GM19463 (cell line): Measurements from ENCODE around the gene TMEM86A.

ENCODE experiments used
- ATAC-seq: cut with Tn5 transposase; IDR thresholded peaks from one replicate; pipeline ENCODE4 v1.9.1; 2021; ENCODE audit warnings: mild to moderate bottlenecking, moderate library complexity; ENCODE audit not compliant: unreplicated experiment

The TMEM86A gene

DNA sequence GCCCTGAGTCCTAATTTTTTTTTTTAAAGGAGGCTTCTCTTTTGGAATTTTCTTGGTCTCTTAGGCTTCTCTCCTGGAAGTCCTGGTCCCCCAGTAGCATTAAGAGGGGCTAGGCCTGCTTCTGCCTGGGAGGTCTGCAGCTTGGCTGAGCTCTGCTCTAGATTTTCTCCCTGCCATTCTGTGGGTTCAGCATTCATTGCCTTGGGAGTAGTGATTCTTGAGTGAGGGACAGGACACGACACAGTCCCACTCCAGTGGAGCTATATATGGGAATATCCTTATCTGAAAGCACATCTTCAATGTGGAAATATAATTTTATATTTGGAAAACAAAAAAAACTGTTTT is 23.7 kb downstream of the TMEM86A start:
- peak; percentile 7 for ATAC-seq

DNA sequence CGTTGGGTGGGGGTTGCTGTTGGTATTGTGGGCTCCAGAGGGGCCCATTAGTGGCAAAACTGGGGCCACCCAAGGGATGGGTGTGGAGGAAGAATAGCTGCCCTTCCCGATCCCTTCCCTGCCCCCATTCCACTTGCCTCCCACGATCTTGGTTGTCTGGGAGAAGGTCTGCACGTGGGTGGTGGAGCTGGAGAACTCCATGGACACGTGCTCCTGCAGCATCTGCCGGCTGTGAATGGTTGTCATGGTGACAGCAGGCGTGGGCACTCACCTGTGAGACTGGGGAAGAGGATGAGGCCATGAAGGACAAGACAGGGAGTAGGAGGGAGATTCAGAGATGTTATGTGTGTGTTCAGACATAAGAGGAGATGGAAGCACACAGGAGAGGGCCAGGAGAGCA is 25.4 kb downstream of the TMEM86A start:
- no peak for ATAC-seq

DNA sequence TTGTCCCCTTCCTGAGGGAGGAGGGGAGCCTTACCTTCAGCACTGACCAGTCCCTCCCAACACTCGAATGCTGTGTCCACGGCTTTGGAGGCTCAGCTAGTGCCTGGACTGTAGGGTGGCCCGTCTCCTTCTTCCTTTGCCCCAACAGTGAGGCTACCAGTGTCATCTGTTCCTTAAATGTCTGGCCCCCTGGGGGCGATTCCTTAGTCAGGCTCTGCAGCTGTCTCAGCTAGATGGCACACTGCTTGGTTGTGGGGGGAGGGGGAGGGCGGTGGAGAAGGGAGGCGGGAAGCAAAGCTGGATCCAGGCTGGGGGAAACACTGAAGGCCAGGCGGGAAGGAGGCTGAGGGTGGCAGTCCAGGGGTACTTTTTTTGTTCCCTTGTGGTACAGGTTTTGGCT is 27.5 kb downstream of the TMEM86A start, which contains the start of gene IGSF22:
TSS of gene IGSF22 (minus strand) at position 149 of the 400 bp plus-strand sequence. CDS start 1,952 bp downstream, outside the sequence.
- ATAC-seq: no peak

DNA sequence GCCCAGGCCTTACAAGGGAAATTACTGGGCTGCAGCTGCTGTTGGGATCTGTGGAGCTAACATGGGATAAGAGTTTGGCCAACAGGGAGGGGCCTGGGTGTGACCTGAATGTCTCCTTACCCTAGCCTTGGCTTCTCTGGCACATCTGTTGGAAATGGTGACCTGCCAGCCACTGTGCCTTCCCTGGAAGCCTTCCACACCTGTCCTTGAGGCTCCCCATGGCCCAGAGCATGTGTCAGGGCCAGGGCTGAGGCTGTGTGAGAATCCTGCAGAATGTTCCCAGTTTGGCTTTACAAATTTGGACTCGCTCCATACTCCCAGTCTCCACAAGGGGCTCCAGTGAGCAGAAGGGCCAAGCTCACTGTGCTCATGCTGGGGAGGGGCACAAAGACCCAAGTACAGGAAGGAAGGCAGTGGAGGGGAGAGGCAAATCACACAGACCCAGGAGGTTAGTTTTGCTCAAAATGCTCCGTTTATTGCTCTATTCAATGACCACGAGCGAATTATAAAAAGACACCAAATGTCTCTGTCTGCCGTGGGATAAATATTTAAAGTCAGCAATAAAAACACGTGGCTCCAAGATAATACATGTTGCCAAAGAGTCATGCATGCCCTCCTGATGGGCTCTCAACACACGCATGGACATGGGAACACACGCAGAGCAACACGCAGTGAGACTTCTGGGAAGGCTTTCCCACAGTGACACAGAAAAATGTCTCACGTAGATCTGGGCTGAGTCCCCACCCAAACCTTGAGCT is 29.1 kb downstream of the TMEM86A start:
- ATAC-seq: peak; percentile 63

DNA sequence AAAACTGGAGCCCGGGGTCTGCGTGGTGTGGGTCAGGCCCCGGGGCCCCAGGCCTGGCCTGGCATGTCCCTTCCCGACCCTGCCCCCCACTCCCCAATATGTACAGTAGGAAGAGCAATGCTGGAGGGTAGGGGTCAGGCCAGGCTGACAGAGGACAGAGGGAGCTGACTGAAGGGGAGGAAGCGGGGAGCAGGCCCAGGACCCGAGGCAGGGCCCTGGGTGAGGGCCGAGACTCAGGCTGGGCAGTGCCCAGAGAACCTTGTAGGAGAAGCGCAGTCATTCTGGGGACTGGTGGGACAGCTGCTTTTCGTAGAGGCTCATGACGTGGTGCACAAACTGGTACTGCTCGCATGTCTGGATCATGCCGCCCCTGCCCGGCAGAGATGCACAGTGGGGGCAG is 30.1 kb downstream of the TMEM86A start:
- no peak for ATAC-seq

DNA sequence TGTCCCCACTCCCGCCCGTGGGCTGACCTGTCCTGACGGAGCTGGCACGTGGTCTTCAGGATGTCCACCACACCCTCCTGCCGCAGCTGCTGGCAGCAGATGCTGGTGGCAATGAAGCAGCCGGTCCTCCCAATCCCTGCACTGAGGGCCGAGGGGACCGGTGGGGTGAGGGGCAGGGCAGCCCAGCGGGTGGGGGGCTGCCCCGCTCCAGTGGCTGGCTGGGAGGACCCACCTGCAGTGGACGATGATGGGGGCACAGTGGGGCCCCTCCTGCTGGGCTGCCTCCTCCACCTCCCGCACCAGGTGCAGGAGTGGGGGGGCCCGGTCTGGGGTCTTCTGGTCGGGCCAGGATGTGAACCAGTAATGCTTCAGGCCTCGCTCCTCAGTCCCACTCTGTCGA is 30.8 kb downstream of the TMEM86A start:
- no peak for ATAC-seq

DNA sequence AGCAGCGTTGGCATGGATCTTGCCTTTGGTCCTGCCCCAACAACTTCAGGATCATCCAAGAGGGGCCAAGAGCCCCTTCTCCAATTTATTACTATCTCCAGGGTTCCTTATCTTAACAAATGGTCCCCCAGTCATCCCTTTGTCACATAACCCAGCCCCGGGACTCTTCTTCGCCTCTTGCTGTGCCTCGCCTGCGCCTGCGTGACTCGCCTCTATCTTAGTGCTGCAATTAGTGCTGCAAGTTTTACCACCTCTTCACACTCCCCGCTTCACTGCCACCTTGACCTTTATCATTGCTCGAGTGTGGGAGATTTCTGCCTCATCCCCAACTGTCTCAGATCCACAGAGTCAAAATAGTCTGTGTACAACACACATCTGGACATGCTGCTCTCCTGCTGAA is 31.4 kb downstream of the TMEM86A start:
- ATAC-seq: no peak

DNA sequence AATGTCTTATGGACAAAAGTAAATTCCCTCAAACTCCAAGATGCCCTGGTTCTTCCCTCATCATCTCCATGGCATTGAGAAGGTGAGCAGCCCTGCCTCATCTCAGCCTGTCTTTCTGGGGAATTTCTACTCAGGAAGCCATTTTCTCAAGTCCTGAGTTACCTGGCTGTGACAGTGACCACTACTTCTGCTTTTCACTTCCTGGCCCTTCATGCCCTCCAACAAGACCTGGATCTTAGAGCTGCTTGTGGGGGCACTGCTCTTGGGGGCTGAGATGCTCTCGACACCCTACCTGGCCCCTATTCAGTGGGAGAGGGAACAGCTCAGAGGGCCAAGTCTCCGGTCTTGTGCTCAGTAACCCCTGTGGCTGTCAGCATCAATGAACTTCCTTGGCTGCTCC is 32.9 kb downstream of the TMEM86A start:
- ATAC-seq: no peak

DNA sequence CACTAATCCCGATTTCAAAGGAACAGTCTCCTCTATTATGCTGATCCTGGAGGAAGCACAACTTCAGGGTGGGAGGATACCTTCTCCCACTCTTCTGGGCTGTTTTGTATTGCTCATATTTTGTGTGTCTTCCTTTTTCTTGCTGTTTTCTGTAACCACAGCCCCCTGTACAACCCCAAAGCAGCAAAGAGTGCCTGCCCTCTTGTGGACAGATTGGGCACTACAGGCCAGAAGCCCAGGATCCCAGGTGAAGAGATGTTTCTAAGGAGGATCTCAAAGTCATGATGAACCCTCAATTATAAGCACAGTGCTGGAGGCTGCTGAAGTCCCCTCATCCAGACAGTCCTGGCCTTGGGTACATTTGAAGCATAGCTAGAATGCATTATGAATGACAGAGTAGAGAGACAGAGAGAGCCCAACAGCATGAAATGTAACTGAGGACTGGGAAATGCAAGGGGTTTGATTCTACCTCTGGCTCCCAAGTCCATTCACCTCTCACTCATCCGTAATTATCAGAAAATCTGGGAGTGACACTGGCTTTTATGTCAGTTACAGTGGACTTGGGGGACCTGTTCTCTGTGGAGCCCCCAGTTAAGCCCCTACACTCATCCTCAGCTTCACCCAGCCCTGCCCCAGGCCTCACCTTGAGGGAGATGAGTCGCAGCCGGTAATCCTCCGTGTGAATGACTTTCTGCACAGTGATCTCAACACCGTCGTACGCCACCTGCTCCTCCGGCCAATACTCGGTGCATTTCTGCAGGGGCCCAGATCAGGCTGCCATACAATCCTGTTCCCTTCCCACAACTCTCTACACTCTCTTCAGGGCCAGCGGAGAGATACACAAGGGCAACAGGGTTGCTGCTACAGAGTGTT is 33.6 kb downstream of the TMEM86A start:
- ATAC-seq: no peak

DNA sequence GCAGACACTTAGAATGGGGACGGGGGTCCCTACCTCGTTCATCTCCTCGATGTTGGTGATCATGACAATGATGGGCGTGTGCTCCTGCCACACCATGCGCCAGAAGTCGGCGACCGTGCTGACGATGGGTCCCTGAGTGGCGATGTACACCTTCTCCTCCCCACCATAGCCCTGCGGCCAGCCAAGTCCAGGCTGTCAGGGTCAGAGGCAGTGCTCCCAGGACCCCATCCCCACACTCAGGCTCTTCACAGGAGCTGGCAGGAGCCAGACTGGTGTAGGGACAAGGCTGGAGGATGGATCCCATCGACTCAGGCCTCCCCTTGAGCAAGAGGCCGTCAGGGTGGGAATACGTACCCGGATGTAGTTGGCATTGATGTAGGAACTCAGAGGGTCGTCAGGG is 34.6 kb downstream of the TMEM86A start:
- ATAC-seq: no peak

DNA sequence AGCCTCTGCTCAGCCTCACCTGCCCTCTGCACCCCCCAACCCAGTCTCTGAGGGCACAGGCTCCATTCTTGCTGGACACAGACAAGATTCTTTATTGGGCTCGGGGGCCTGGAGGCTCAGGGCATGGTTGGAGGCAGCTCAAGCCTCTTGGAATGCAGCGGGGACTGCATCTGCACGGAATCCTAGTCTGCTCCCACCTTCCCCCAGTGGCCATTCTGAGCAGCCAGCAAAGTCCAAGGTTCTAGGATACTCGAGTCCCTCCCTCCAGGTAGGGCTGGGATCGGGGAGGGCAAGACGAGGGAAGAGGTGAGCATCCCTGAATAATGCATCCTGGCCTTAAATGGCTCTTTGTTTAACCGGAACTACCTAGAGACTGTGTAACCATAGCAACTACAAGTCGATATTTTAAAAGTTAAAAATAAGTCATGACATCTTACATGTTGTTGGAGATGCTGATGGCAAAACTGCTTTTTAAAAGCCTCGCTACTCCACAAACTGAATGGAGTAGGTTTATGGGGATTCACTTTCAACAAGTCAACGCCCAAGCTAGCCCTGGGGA is 38.1 kb downstream of the TMEM86A start:
- ATAC-seq: no peak

DNA sequence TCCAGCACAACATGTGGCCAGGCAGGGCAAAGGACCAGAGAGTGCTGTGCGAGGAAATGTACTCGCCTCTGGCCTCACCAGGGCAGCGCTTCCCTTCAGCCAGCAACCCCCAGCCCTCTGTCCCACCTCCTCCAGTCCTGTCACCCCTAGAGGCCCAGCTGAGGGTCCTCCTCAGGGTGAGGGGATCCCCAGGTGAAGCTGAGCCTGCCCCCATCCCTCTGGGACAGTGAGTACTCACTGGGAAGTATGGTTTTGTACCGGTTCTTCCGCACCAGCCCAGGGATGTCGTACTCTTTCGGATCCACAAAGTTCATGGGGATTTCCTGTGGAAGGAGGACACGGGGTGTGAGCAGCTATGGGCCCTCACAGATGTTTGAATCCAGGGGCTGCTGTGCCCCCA is 39.1 kb downstream of the TMEM86A start:
- ATAC-seq: no peak

DNA sequence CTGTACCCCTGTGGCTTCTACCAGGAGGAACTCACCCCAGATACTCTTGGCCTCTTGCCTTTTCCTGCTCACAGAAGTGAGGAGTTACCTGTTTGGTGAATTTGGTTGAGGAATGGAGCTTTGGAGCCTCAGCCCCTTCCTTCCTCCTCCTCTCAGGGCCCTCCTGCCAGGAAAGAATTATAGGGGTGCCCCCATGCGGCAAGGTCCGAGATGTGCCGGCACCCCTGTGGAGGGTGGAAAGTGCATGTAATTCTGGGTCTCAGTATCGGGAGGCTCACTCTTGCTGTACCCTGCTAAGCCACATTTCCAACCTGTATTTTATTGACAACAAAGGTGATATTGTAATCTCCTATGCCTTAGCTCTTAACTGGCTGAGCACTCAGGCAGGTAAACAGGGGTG is 41.1 kb downstream of the TMEM86A start:
- ATAC-seq: no peak

DNA sequence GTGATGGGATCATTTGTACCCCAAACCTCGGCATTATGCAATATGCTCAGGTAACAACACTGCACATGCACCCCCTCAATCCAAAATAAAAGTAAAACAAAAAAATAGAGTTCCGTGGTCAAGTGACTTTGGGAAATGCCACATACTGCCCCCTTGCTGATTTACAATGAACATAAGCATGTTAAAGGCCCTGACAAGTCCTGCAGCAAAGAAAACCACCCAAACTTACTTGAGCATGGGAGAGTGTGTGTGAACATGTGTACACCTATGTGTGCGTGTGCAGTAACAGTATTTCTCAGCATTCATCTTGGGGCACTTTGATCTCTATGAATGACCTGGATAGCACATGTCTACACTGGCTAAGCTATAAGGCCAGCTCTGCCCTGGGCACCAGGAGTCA is 43.2 kb downstream of the TMEM86A start:
- no peak for ATAC-seq

DNA sequence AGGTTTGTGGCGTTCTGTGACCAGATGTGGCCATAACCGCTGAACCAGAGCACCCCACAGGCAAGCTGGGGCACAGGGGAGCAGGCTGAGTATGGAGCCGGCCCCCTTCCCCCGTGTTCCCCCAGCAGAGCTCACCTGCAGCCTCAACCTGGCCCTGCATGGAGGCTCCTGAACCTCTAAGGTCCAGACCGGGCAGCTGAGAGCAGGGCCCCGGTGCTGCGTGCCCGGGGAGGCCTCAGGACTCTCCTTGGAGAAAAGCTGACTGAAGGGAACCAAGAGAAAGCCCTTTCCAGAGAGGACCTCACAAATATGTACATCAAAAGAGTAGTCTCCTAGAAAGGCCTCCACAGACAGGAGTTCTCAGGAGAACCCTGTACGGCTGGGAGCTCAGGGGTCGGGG is 44.8 kb downstream of the TMEM86A start:
- ATAC-seq: no peak

DNA sequence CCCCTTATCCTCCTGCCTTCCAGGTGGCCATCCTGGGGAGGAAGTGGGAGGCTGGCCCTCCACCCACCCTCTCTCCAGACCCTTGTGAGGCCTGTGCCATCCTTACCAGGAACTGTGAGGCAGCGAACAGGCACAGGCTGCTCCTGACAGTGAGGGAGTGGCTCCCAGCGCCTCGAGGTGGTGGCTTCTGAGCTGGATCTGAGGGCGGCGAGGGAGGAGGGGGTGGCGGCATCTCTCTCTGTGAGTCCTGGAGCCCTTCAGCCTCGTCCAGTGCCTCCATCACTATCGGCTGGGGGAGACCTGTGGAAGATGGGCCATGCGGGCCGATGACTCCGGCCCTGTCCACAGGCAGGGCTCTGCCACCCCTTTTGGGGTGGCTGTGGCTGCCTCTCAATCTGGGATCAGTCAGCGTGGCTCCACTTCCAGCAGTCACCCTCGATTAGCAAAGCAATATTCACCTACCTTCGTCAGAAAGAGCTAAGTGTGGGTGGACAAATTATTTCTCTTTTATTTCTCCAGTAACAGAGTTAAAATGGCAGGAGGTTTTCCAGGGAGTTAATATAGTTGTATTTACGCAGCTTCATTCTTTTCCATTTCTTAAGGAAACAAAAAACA is 45.4 kb downstream of the TMEM86A start:
- ATAC-seq: no peak

DNA sequence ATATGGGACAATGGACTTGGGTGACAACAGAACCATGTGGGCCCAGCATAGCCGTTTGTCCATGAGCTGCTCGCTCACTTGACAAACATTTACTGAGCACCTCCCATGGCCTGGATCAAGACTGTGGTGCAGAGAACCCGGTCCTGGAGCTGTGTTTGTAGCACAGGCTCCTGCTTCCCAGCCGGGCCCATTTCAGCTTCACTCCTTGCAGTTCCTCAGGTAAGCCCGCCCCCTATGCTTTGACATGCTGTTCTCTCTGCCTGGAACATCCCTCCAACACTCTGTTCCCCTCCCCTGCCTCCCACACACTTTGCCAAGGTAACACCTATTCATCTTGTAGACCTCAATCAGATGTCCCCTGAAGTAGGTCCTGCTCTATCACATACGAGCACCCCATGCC is 46.7 kb downstream of the TMEM86A start:
- no peak for ATAC-seq

DNA sequence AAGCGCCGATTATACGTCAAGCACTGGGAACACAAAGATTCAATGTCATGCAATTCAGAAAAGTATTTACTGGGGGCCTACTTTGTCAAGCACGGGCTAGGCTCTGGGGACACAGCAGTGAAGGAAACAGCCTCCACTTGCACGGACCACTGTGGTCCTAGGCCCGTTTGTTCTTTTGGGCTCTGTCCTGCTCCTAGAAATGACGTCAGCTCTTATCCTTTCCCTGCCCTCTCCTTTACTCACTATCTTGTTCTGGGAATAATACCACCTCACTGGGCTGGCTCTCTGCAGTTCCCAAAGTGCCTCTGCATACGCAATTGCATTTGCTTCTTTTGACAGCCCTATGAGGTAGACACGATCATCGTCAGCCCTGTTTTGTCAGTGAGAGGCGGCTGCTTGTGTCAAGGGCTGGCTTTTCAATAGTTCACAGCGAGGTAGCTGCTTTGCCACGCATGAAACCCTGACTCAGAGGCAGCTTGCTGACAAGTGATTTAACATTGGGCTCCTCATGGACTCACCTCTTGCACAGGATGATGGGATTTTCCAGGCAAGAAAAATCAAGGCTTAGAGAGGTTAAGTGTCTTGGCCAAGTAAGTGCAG is 50.3 kb downstream of the TMEM86A start:
- ATAC-seq: no peak

DNA sequence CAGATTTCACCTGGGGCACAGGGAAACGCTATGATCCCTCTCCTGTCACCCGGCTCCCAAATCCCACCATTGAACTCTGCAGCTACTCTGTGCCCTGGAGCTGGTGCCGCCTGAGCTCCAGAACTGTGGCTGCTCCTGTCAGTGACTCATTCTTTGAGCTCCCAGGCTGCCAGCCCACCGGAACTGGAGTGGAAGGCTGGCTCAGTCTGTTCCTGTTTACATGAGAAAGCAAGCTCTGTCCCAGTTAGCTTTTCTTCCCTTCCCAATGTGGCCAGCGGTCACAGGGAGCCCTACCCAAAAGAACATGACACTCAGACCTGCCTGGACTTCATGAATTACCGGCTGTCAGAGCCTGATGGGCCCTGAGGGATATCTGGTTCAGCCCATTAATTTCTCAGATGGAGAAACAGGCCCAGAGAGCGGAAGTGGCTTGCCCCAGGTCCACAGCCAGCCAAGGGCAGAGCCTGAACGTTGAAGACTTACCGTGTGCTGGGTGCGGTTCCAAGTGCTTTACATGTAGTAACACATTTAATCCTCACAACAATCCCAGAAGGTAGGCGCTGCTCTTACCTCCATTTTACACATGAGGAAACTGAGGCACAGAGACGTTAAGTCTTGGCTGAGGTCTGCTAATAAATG is 51.2 kb downstream of the TMEM86A start:
- ATAC-seq: no peak

DNA sequence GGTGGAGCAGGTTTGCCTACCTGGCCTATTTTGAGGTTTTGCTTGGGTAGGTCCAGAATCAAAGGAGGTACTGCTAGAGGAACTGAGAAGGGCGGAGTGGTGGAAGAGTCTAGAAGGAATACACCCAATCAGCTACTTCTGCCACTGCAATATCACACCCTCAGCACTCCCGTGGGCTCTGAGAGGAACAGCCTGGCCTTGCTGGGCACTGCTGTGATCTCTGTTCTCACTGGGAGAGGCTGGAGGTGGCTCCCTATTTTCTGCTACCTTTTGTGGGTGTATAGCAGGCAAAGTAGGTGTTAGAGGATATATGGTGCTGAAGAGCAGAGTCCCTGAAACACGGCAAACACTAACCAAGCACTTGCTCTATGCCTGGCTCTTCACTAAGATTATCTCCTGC is 52.4 kb downstream of the TMEM86A start:
- ATAC-seq: no peak

DNA sequence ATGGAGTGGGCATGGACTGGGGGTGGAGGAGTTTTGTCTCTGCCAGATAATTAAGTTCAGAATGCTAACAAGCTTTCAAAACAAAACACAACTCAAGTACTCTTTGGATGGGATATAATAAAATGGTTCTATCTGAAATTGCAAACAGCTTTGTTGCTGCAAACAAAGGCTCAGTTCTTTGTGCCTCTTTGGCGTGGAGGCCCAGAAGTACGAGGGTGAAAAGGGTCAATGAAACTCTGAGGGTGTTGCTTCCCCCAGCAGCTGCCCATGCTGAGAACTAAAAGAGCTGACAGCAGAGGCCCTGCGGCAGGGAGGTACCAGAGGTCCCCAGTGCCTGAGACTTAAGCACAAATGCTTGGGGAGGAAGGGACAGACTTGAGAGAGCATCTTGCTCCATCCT is 53.9 kb downstream of the TMEM86A start:
- no peak for ATAC-seq
